Progenitor cell of endocrine pancreas (in vitro differentiated cells): ENCODE data around the gene PLCH1. TPM values are rescaled to one million over a fixed set of nuclear protein-coding genes. Genes with fewer than 3 reads are reported as not detected.
A peak's percentile ranks its signal among the peaks of the same experiment; 100 is the strongest.

Source experiments
- DNase-seq: peaks from one replicate; pipeline ENCODE4 v3.0.0; 2021; ENCODE audit warnings: low spot score; ENCODE audit not compliant: unreplicated experiment
- H3K27ac Mint-ChIP-seq: 2 replicates; pipeline ENCODE4 v1.8.0; 2021; ENCODE audit warnings: mild to moderate bottlenecking, moderate library complexity, mixed read lengths
- H3K27me3 Mint-ChIP-seq: 2 replicates; pipeline ENCODE4 v1.8.0; 2021; ENCODE audit warnings: mixed read lengths
- H3K36me3 Mint-ChIP-seq: 2 replicates; pipeline ENCODE4 v1.8.0; 2022; ENCODE audit warnings: mixed read lengths; ENCODE audit not compliant: insufficient read depth
- H3K4me1 Mint-ChIP-seq: 2 replicates; pipeline ENCODE4 v1.8.0; 2021; ENCODE audit warnings: low read depth, mixed read lengths
- H3K4me3 Mint-ChIP-seq: 2 replicates; pipeline ENCODE4 v1.8.0; 2021; ENCODE audit warnings: low read depth, mild to moderate bottlenecking, moderate library complexity, mixed read lengths
- H3K9me3 Mint-ChIP-seq: 2 replicates; pipeline ENCODE4 v1.8.0; 2021; ENCODE audit warnings: low read depth, mixed read lengths
- CTCF ChIP-seq: fragments of 200-600 bp; sonication (generic); IDR thresholded peaks from one replicate; pipeline ENCODE4 v1.5.0; 2021; ENCODE audit warnings: antibody characterized with exemption, mild to moderate bottlenecking; ENCODE audit not compliant: unreplicated experiment
- total RNA-seq: library from RNA; stranded (reverse); gene quantifications from 2 replicates; pipeline ENCODE4 v1.2.1, GENCODE V29; 2021

PLCH1 gene
- total RNA-seq, 1 donor from 2014 or later: 14.2 TPM

GRCh38 chr3:155730843-155731242 is 14.0 kb downstream of the PLCH1 start:
- no peak overlapping the region for H3K27ac Mint-ChIP-seq
- TF ChIP-seq CTCF: no peak
- no peaks in the 10 kb centered on the region for H3K27me3 Mint-ChIP-seq
- H3K4me3 Mint-ChIP-seq: no peak overlapping the region
- DNase-seq: no peak
- H3K9me3 Mint-ChIP-seq: peaks cover under 1% of the 10 kb centered on the region
- peaks cover under 1% of the 10 kb centered on the region for H3K4me1 Mint-ChIP-seq
- peaks cover 6% of the 10 kb centered on the region for H3K36me3 Mint-ChIP-seq

GRCh38 chr3:155727836-155728235 is 17.0 kb downstream of the PLCH1 start:
- Mint-ChIP-seq H3K36me3 (peaks cover 16% of the 10 kb centered on the region), H3K4me1 (no peaks in the 10 kb centered on the region), H3K27me3 (no peaks in the 10 kb centered on the region), H3K4me3 (no peak overlapping the region), H3K9me3 (peaks cover 9% of the 10 kb centered on the region), H3K27ac (no peak overlapping the region)
- TF ChIP-seq CTCF: no peak
- no peak for DNase-seq

- H3K36me3 Mint-ChIP-seq: peaks cover 19% of the 10 kb centered on the region
- peak overlapping the region; percentile 86 for H3K27ac Mint-ChIP-seq
- no peaks in the 10 kb centered on the region for H3K27me3 Mint-ChIP-seq
- H3K9me3 Mint-ChIP-seq: peaks cover 21% of the 10 kb centered on the region
- DNase-seq: peak; percentile 23
- no peak for TF ChIP-seq CTCF
- H3K4me3 Mint-ChIP-seq: no peak overlapping the region
- peaks cover 22% of the 10 kb centered on the region for H3K4me1 Mint-ChIP-seq
Measured at GRCh38 chr3:155714295-155714718, 30.6 kb downstream of the PLCH1 start.

- H3K9me3 Mint-ChIP-seq: peaks cover 7% of the 10 kb centered on the region
- H3K27me3 Mint-ChIP-seq: no peaks in the 10 kb centered on the region
- TF ChIP-seq CTCF: no peak
- no peak overlapping the region for H3K4me3 Mint-ChIP-seq
- no peak overlapping the region for H3K27ac Mint-ChIP-seq
- peaks cover 5% of the 10 kb centered on the region for H3K36me3 Mint-ChIP-seq
- DNase-seq: no peak
- H3K4me1 Mint-ChIP-seq: peaks cover 22% of the 10 kb centered on the region
Measured at GRCh38 chr3:155712008-155712407, 32.9 kb downstream of the PLCH1 start.

- peaks cover 1% of the 10 kb centered on the region for H3K36me3 Mint-ChIP-seq
- peaks cover 29% of the 10 kb centered on the region for H3K4me1 Mint-ChIP-seq
- TF ChIP-seq CTCF: no peak
- no peak overlapping the region for H3K4me3 Mint-ChIP-seq
- no peaks in the 10 kb centered on the region for H3K27me3 Mint-ChIP-seq
- peak overlapping the region; percentile 92 for H3K27ac Mint-ChIP-seq
- no peaks in the 10 kb centered on the region for H3K9me3 Mint-ChIP-seq
- DNase-seq: no peak
Measured at GRCh38 chr3:155704771-155705559, 39.9 kb downstream of the PLCH1 start.
